Measurements from ENCODE around the gene RBM27.
"Not testable (repeated sequence)": the region's sequence is repeated elsewhere in the genome, so short reads cannot be mapped to it uniquely, and the experiment has no call there.

Gene RBM27, protein sequence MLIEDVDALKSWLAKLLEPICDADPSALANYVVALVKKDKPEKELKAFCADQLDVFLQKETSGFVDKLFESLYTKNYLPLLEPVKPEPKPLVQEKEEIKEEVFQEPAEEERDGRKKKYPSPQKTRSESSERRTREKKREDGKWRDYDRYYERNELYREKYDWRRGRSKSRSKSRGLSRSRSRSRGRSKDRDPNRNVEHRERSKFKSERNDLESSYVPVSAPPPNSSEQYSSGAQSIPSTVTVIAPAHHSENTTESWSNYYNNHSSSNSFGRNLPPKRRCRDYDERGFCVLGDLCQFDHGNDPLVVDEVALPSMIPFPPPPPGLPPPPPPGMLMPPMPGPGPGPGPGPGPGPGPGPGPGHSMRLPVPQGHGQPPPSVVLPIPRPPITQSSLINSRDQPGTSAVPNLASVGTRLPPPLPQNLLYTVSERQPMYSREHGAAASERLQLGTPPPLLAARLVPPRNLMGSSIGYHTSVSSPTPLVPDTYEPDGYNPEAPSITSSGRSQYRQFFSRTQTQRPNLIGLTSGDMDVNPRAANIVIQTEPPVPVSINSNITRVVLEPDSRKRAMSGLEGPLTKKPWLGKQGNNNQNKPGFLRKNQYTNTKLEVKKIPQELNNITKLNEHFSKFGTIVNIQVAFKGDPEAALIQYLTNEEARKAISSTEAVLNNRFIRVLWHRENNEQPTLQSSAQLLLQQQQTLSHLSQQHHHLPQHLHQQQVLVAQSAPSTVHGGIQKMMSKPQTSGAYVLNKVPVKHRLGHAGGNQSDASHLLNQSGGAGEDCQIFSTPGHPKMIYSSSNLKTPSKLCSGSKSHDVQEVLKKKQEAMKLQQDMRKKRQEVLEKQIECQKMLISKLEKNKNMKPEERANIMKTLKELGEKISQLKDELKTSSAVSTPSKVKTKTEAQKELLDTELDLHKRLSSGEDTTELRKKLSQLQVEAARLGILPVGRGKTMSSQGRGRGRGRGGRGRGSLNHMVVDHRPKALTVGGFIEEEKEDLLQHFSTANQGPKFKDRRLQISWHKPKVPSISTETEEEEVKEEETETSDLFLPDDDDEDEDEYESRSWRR

DNA sequence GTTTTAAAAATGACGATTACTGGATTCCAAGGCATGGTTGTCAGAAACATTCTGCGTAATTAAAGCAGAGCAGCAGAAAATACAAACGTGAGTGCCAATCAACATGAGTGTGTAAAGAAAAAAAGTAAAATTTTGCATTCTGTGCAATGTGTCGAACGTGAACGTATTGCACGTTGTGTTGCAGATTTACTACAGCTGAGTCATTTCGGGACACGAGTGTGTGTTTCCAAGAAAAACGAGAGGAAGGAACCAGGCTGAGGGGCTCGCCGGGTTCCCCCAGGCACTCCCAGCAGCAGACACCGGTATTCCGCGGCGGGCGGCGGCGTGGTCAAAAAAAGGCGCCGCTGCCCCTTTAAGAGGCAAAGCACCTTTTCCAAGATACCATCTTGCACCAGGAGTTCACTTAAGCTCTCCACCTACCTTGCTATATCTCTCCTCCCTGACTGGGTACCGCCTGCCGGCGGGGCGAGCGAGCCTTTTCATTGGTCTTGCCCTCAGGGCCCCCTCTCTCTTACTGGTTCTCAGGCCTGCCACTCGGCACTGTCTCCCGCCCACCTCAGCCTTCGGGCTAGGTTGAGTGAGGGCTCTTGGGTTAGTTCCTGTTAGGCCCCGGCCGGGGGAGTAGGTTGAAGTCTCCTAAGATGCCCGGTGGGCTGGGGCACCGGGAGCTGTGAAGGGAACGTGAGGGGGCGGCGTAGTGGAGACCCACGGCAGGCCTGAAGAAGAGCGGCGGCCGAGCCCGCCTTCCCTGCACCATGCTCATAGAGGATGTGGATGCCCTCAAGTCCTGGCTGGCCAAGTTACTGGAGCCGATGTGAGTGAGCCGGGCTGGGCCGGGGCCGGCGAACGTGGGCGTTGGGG is at the start of gene RBM27:
Gene RBM27 (plus strand): TSS at position 595 of the 861 bp plus-strand sequence. CDS start 161 bp downstream, at position 756.
- peak; percentile 98 for DNase-seq

DNA sequence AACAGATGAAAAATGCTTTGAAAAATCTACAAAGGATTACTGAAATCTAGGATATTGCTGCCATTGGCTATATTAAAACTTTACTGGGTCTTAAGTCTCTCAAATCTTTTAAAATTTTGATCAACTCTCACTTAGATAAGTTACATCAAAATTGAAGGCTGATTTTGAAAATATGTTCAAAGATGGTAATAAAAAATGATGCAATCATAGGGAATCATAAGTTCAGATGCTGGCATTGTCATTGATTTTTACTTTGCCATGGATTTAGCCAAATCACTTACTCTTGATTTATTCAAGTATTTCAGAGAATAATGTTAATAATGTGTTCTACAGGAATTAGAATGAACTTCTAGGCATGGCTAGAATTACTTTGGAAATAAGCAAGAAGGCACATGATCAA is 45.1 kb upstream of the RBM27 start:
- no peak for DNase-seq

DNA sequence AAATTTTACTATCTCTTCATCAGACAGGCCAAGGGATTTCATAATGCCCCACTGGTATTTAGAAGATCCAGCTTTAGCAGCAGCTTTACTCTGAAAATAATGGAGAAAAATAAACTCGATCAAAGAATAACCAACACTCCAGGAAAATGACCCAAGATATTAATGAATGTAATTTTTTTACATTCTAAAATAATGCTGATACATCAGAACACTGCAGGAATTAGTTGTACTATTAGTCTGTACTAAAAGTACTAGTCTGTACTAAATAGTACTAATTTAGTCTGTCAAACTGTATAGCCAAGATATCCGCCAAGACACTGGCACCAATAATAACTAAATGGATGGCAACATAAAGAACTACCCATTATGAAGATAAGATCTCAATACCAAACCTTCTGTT is 39.0 kb upstream of the RBM27 start:
- no peak for DNase-seq

DNA sequence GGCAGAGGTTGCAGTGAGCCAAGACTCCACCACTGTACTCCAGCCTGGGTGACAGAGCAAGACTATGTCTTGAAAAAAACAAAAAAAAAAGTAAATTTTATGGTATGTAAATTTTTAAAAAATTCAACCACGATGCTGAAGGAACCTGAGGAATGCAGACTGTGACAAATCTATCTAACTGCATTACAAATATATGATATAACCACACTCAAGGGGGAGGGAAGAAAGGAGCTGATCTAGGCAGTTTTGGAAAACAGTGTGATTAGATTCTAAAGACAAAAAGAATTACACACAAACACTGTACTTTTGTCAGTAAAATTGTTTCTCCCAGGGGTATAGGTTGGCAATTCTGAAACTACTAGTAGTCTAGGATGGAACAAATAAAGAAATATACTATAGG is 37.9 kb upstream of the RBM27 start:
- DNase-seq, result no peak

DNA sequence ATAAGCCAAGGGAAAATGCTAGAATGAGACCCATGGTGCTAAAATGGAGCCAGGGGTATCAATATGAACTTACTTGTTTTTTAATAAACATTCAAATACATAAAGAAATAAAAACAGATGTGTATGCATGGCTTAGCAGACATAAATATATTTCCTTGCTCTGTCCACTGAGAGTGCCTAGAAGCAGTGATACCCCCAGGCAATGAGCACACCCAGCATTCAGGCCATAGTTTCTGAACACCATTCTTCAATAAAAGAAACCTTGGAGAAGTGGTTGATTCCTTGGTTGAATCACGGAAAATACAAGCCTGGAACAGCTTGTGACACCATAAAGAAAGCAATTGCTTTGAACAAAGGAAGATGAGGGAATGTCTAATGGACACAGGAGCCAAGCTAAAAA is 37.5 kb upstream of the RBM27 start:
- no peak for DNase-seq

DNA sequence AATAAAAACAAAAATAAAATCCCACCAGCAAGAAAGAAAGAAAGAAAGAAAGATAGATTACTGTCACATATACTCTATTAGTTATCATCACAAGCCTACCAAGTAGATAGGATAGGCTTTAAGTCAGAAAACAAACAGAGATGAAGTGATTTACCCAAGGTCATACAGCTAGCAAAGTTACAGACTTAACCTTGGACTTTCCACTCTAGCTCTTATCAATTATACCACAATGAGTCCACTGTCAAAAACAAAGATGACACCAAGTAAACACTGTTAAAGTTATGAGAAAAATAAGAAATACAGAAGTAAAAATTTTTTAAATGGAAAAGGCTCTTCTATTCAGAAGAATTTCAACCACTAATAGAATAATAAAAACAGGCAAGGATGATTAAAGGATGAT is 34.3 kb upstream of the RBM27 start:
- no peak for DNase-seq

DNA sequence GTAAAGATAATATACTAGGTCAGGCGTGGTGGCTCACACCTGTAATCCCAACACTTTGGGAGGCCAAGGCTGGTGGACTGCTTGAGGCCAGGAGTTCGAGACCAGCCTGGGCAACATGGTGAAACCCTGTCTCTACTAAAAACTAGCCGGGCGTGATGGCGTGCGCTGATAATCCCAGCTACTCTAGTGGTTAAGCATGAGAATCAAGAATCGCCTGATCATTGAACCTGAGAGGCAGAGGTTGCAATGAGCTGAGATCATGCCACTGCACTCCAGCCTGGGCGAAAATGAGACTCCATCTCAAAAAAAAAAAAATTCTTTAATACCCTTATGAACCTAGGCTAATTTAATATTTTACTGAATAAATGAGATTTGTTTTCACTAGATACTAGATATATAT is 30.4 kb upstream of the RBM27 start:
- DNase-seq, result not testable (repeated sequence)

DNA sequence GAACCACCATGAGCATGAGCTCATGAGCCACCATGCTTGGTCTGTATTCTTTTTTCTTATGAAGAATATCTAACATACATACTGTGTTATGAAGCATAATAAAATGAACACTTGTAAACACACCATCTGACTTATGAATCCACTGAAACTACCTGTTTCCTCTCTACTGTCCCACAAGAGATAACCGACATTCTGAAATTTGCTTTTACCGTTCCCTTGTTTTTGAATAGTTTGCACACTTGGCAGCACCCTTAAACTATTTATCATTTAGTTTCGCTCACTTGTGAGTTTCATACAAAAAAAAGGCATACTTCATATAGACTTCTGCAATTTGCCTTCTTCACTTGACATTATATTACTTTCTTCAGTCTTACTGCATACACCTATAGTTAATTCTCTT is 29.8 kb upstream of the RBM27 start:
- no peak for DNase-seq

DNA sequence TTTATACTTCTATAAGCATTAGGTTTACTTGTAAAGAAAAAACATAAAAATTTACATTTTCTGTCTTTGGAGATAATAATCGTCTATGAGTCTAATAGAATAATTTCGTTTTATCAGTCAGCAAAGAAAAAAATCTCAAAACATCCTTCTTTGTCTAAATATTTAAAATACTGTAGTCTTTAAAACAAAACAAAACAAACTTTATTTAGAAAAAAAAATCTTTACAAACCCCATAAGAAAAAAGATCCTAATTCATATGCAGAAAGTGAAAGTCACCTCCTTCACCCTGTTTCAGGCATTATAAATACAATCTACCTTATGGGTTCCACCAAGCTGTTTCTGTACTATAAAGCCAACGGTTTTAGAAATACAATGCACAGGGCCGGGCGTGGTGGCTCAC is 26.6 kb upstream of the RBM27 start:
- no peak for DNase-seq

DNA sequence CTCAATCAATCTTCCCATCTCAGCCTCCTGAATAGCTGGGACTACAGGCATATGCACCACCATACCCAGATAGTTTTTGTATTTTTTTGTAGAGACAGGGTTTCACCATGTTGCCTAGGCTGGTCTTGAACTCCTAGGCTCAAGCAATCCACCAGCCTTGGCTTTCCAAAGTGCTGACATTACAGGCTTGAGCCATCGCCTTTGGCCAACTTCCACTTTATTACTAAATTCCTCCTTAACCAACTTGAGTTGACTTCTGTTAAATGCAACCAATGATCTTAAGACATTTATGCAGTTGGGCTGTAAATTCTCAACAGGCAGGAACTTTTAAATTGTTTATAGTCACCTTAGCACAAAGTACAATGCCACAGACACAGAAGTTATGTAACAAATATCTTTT is 23.7 kb upstream of the RBM27 start:
- no peak for DNase-seq

DNA sequence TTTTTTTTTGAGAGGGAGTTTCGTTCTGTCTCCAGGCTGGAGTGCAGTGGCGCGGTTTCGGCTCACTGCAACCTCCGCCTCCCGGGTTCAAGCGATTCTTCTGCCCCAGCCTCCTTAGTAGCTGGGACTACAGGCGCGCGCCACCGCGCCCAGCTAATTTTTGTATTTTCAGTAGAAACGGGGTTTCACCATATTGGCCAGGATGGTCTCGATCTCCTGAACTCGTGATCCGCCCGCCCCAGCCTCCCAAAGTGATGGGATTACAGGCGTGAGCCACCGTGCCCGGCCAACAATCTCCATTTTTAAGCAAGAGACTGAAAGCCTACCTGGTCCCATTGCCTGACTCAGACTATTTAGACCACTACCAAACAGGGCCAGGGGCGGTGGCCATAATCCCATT is 20.0 kb upstream of the RBM27 start:
- not testable (repeated sequence) for DNase-seq

DNA sequence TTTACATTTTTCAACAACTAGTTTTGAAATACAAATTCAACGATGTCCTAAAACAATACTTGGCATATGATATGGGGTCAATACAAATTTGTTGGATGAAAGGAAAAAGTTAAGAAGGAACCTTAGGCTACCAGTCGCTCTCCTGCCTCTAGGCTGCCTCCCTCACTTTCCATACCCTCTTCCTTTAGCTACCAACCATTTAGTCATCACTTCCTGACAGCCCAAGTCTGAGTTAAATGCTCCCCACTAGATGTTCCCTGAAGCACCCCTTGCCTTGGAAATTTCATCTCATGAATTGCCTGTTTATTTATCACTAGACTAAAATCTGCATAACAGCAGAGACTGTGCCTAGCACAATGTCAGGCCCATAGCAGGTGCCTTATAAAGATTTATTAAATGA is 18.2 kb upstream of the RBM27 start:
- DNase-seq, result no peak

DNA sequence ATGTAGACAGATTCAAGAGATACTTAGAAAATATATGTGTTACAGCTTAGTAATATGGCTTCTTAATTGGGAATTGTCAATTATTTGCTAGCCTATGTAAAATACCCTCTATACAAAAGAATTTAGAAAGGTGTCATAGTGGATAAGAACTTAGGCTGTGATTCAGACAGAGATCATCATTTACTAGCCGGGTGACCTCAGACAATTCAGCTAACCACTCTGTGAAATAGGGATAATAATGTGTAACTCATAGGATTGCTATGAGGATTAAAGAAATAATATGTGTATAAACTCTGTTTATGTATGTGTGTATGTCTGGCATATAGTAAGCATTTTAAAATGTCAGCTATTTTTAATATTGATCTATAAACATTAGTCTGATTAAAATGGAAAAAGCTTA is 15.0 kb upstream of the RBM27 start:
- no peak for DNase-seq

DNA sequence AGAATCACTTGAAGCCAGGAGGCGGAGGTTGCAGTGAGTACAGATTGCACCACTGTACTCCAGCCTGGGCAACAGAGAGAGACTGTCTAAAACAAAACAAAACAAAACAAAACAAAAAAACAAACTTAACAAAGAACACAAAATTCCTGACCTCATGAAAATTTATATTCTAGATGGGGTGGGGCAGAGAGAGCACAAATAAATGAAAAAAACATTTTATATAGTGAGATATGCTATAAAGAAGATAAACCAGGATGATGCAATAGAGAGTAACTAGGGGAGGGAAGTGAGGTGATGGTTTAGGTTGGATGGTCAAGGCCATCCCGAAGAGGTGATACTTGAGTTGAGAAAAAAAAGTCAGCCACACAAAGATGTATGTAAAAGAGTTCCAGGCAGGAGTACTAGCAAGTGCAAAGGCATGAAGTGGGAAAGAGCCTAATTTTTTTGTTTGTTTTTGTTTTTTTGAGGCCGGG is 10.8 kb upstream of the RBM27 start:
- DNase-seq, result no peak

DNA sequence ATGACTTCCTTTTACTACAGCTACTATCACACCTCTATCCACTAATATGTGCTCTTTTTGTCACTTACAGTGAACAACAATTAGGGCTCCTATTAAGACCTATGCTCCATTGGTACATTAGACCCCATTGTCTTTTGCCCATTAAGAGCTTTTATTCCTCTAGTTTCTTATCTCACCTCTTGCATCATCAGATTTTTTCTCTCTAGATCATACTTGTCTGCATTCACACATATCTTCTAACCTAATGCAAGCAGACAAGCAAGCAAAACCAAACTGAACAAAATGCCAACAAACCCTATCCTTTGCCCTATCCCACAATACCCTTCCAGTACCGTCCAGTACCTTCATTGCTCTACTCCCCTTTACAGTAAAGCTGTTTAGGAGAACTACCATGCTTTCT is 10.1 kb upstream of the RBM27 start:
- no peak for DNase-seq

DNA sequence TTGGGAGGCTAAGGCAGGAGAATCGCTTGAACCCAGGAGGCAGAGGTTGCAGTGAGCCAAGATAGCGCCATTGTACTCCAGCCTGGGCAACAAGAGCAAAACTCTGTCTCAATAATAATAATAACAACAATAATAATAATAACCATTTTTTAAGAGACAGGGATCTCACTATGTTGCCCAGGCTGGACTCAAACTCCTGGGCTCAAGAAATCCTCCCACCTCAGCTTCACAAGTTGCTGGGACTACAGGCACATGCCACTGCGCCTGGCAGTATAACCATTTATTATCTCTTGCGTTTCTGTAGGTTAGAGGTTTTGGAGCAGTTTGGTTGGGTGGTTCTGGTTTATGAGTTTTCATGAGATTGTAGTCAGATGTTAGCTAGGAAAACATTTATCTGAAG is 8.4 kb upstream of the RBM27 start:
- DNase-seq, result not testable (repeated sequence)

DNA sequence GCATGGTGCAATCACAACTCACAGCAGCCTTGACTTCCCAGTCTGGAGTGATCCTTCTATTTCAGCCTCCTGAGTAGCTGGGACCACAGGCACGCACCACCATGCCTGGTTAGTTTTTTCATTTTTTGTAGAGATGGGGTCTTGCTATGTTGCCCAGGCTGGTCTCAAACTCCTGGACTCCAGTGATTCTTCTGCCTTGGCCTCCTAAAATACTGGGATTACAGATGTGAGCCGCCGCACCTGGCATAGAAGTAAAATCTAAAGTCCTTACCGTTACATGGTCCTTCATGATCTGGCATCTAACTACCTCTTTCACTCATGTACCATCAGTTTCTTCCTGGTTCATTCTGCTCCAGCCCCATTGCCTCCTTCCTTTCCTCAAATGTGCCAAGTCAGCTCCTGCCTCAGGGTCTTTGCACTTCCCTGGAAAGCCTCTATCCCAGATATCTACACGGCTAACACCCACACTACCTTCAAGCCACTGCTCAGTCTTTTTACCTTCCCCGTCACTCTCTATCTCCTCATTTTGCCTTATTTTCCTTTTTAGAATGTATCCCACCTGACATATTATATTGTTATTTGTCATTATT is 6.9 kb upstream of the RBM27 start:
- no peak for DNase-seq

DNA sequence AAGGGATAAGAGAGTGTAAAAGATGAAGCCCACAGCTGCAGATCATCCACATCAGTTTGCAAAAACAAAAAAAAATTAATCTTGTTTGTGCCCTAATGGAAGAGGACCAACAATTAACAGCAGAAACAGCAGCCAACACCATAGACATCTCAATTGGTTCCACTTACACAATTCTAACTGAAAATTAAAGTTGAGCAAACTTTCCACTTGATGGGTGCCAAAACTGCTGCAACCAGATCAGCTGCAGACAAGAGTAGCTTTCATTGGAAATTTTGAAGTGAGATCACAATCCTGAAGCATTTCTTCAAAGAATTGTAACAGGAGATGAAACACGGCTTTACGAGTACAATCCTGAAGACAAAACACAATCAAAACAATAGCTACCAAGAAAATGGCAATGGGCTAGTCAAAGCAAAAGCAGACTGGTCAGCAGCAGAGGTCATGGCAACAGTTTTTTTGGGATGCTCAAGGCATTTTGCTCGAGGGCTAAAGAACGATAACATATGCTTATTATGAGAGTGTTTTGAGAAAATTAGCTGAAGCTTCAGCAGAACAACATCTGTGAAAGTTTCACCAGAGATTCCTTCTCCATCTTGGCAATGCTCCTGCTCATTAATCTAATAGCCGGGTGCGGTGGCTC is 4.1 kb upstream of the RBM27 start:
- DNase-seq, result no peak

DNA sequence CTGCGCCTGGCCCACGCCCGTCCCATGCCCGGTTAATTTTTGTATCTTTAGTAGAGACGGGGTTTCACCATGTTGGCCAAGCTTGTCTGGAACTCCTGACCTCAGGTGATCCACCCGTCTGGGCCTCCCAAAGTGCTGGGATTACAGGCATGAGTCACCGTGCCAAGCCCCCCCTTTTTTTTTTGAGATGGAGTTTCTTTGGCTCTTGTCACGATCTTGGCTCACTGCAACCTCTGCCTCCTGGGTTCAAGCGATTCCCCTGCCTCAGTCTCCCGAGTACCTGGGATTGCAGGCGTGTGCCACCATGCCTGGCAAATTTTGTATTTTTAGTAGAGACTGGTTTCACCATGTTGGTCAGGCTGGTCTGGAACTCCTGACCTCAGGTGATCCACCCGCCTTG is 1.6 kb upstream of the RBM27 start:
- DNase-seq, result not testable (repeated sequence)

DNA sequence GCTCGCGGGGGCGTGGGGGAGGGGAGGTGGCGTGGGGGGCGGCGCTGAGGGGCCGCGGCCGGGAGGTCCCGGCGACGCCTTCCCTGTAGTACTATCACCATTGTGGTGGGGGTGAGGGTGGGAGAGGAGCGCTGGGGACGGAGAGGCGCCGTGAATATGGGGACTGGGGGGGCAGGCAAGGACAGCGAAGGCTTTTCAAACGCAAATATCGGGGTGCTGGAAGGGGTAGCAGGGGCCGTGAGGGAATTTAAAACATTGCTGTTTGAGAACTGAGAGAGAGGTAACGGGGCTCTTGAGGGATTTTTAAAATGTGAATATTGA is 427 bp downstream of the RBM27 start:
- DNase-seq, result no peak

DNA sequence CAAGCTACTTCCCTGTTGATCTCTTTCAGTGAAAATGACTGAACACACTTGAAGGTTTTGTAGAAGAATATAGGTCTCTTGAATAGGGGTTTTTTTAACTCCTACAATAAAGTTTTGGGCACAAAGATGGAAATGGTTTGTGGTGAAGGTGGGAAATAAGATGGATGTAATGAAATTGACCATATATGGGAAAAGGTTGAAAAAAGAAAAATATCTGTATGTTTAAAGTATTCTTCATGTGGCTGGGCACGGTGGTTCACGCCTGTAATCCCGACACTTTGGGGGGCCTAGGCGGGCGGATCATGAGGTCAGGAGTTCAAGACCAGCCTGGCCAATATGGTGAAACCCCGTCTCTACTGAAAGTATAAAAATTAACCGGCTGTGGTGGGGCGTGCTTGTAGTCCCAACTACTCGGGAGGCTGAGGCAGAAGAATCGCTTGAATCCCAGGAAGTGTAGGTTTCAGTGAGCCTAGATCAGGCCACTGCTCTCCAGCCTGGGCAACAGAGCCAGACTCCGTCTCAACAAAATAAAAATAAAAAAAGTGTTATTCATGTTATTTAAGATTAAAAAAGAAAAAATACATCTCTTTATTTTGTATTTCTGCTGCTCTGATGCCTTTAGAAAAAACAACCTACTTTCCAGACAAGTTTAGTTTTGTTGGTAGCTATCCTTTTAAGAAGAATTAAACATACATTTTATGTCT is 2.2 kb downstream of the RBM27 start:
- no peak for DNase-seq

Measured in SHP77 treated with DMSO at 0.1 percent for 48 hours (cell line).